K562 (cell line): Measurements from ENCODE around the gene PARD6B. TPM values are rescaled to one million over a fixed set of nuclear protein-coding genes. Genes with fewer than 3 reads are reported as not detected.

ENCODE experiments used
- ATAC-seq: fragments of 200-7000 bp; cut with Tn5 transposase; 3 replicates; pipeline ENCODE4 v1.9.1; 2020; ENCODE audit warnings: moderate library complexity
- Bru-seq: library from RNA; stranded (reverse); fragments of 400-500 nt; gene quantifications from one replicate; lab custom pipeline; 2021; lab: Mats Ljungman, UMichigan
- BruChase-seq, 2 experiments: library from RNA; stranded (reverse); fragments of 400-500 nt; gene quantifications; one replicate each; lab custom pipeline; 2021; lab: Mats Ljungman, UMichigan
- BruUV-seq: library from RNA; stranded (reverse); fragments of 400-500 nt; replicated peaks from 2 replicates; lab custom pipeline; 2021; lab: Mats Ljungman, UMichigan
- CTCF ChIA-PET: fragments of 300-600 bp; formaldehyde crosslinking; extraction: SDS; loops from one replicate; lab custom pipeline; 2021; ENCODE audit warnings: low intra/inter-chr PET ratio; lab: Yijun Ruan, JAX
- POLR2A ChIA-PET: fragments of 300-600, 350-650 bp; sonication (Branson Sonifier 250); formaldehyde crosslinking; extraction: SDS; loops from one replicate; lab custom pipeline; 2021; ENCODE audit warnings: antibody characterized with exemption, inconsistent platforms; lab: Yijun Ruan, JAX
- DNase-seq, 4 experiments: peaks; one replicate each; pipeline versions ENCODE4 v3.0.0 to v3.0.0-alpha.2; 2011 to 2018; ENCODE audit warnings: low spot score in 3 of 4, mixed read lengths in 3 of 4; ENCODE audit errors: extremely low read depth in 1 of 4
- FAIRE-seq: peaks from 2 replicates; lab custom pipeline; 2011; peaks lifted over from hg19 to GRCh38; lab: Jason Lieb, UNC
- H2AFZ ChIP-seq: 2 replicates; pipeline ENCODE4 v1.6.0; 2011; ENCODE audit warnings: low read depth, low read length, control low read depth, inconsistent platforms
- H3K27ac ChIP-seq: fragments of 200-600 bp; 3 replicates; pipeline ENCODE4 v1.8.0; 2011; ENCODE audit warnings: low read depth, mild to moderate bottlenecking, control low read depth, inconsistent platforms, low read length, moderate library complexity, mixed read lengths; ENCODE audit errors: extremely low read depth
- H3K27me3 ChIP-seq, 2 experiments: fragments of 300-600 bp in 1 of 2; 2 replicates in 1 of 2; 3 replicates in 1 of 2; pipeline versions ENCODE4 v1.6.0 to v1.8.0; 2011; ENCODE audit warnings: inconsistent platforms in 2 of 2, low read length in 2 of 2, mild to moderate bottlenecking in 1 of 2, mixed read lengths in 1 of 2, moderate library complexity in 1 of 2; ENCODE audit not compliant: control insufficient read depth in 2 of 2, insufficient read depth in 2 of 2
- H3K36me3 ChIP-seq: fragments of 300-600 bp; 3 replicates; pipeline ENCODE4 v1.8.0; 2011; ENCODE audit warnings: mild to moderate bottlenecking, low read length, inconsistent platforms; ENCODE audit not compliant: control insufficient read depth, insufficient read depth
- H3K4me1 ChIP-seq, 2 experiments: fragments of 200-600 bp in 1 of 2; replicated peaks in 1 of 2; 2 replicates in 1 of 2; 3 replicates in 1 of 2; pipeline versions ENCODE4 v1.5.1 to v1.8.0; 2011; ENCODE audit warnings: inconsistent platforms in 2 of 2, low read length in 2 of 2, mild to moderate bottlenecking in 1 of 2, mixed read lengths in 1 of 2, moderate library complexity in 1 of 2; ENCODE audit not compliant: control insufficient read depth in 2 of 2, insufficient read depth in 2 of 2
- H3K4me2 ChIP-seq: 2 replicates; pipeline ENCODE4 v1.6.1; 2011; ENCODE audit warnings: low read length, control low read depth, inconsistent platforms, mixed read lengths; ENCODE audit not compliant: insufficient read depth
- H3K4me3 ChIP-seq: fragments of 200-600 bp; sonication (generic), shearing (Covaris generic); 2 replicates; pipeline ENCODE4 v1.5.1; 2016; ENCODE audit warnings: control low read depth, inconsistent platforms
- H3K79me2 ChIP-seq: fragments of 200-600 bp; 3 replicates; pipeline ENCODE4 v1.8.0; 2011; ENCODE audit warnings: low read length, inconsistent platforms; ENCODE audit not compliant: control insufficient read depth, insufficient read depth
- H3K9ac ChIP-seq, 2 experiments: 2 replicates each; pipeline versions ENCODE4 v1.6.0 to v1.6.1; 2011; ENCODE audit warnings: low read depth in 2 of 2, low read length in 2 of 2, control low read depth in 1 of 2, inconsistent platforms in 1 of 2, mild to moderate bottlenecking in 1 of 2, mixed read lengths in 1 of 2; ENCODE audit not compliant: insufficient read depth in 1 of 2
- H3K9me1 ChIP-seq: one replicate; pipeline ENCODE4 v1.6.0; 2011; ENCODE audit warnings: inconsistent platforms, mild to moderate bottlenecking, low read length, moderate library complexity; ENCODE audit not compliant: control insufficient read depth, insufficient read depth
- H3K9me3 ChIP-seq: replicated peaks from 2 replicates; pipeline ENCODE4 v1.5.1; 2011; ENCODE audit warnings: low read depth, low read length, inconsistent platforms; ENCODE audit not compliant: control insufficient read depth, insufficient read depth
- H4K20me1 ChIP-seq: replicated peaks from 2 replicates; pipeline ENCODE4 v1.6.1; 2011; ENCODE audit warnings: low read length, inconsistent platforms, mixed read lengths; ENCODE audit not compliant: control insufficient read depth, insufficient read depth
- BHLHE40 ChIP-seq: IDR thresholded peaks from 2 replicates; pipeline ENCODE4 v1.6.1; 2011; ENCODE audit warnings: low read length, improper control_type of control experiment
- CHD2 ChIP-seq: IDR thresholded peaks from 2 replicates; pipeline ENCODE4 v1.6.1; 2011; ENCODE audit warnings: low read depth, low read length
- E2F6 ChIP-seq, 2 experiments: IDR thresholded peaks; 2 replicates each; pipeline ENCODE4 v1.6.1; 2011; ENCODE audit warnings: borderline replicate concordance in 1 of 2, control low read depth in 1 of 2, low read depth in 1 of 2, low read length in 1 of 2, mild to moderate bottlenecking in 1 of 2, mixed read lengths in 1 of 2, moderate library complexity in 1 of 2; ENCODE audit not compliant: insufficient read depth in 1 of 2, insufficient read length in 1 of 2, poor library complexity in 1 of 2, severe bottlenecking in 1 of 2; ENCODE audit errors: extremely low read depth in 1 of 2
- FIP1L1 ChIP-seq: fragments of 200-400 bp; formaldehyde crosslinking; IDR thresholded peaks from 2 replicates; pipeline ENCODE4 v1.6.1; 2018; ENCODE audit warnings: mild to moderate bottlenecking, low read depth, low read length; ENCODE audit not compliant: poor library complexity, severe bottlenecking
- JUNB ChIP-seq: fragments of 450-650 bp; formaldehyde crosslinking; conservative IDR thresholded peaks from 2 replicates; pipeline ENCODE4 v1.4.0; 2020; ENCODE audit warnings: mild to moderate bottlenecking
- ZNF609 ChIP-seq: sonication (generic); formaldehyde crosslinking; IDR thresholded peaks from 2 replicates; pipeline ENCODE4 v1.8.1; 2023; ENCODE audit warnings: missing genetic modification reagents, mild to moderate bottlenecking, borderline replicate concordance
- WGBS: fragments of 100-300 bp; shearing (Covaris generic); methylation state at CpG from one replicate; pipeline ENCODE4 v1.1.6; 2016; ENCODE audit warnings: low coverage, mixed read lengths; ENCODE audit not compliant: insufficient coverage; ENCODE audit errors: missing lambda C conversion rate; 5-methylcytosine and 5-hydroxymethylcytosine counted together
- in situ Hi-C: fragments of 300-500 bp; cut with MboI; formaldehyde crosslinking; loops from 4 replicates; pipeline ENCODE4 v1.15.0; 2018; ENCODE audit warnings: inconsistent platforms, mixed read lengths
- intact Hi-C: fragments of 100-400 bp; cut with micrococcal nuclease; formaldehyde crosslinking; loops from 2 replicates; pipeline ENCODE4 v1.14.2; 2022
- long read RNA-seq, 3 experiments: library from polyadenylated mRNA in 2 of 3; library from RNA in 1 of 3; unstranded in 2 of 3; stranded (forward) in 1 of 3; transcript quantifications; one replicate each; pipeline ENCODE4 v2.0.0, GENCODE V29; 2019 to 2022
- polyA minus RNA-seq, 3 experiments: library from RNA; depleted of rRNA, polyadenylated mRNA; stranded (reverse); fragments of >200 nt; gene quantifications; 2 replicates each; pipeline ENCODE4 v1.2.3, GENCODE V29; 2011
- polyA plus RNA-seq, 8 experiments: library from polyadenylated mRNA; depleted of rRNA in 4 of 8; stranded (reverse) in 5 of 8; unstranded in 3 of 8; fragments of >200 nt; fragmentation: Nextera tagmentation in 2 of 8; fragmentation: Illumina TruSeq in 1 of 8; extraction: Ambion mirVana in 2 of 8; extraction: Trizol in 1 of 8; gene quantifications; 2 replicates each; pipeline versions ENCODE4 v1.2.1 to v1.2.3, GENCODE V29; 2011 to 2014; ENCODE audit warnings: inconsistent platforms in 1 of 8, missing spikeins in 1 of 8
- total RNA-seq, 7 experiments: library from RNA; depleted of rRNA in 6 of 7; stranded (reverse); fragments of >200 nt in 6 of 7; fragmentation: Illumina TruSeq in 2 of 7; extraction: Trizol in 2 of 7; gene quantifications; 2 replicates each; pipeline versions ENCODE4 v1.2.1 to v1.2.3, GENCODE V29; 2011 to 2021; ENCODE audit warnings: low replicate concordance in 1 of 7

PARD6B gene
- total RNA-seq (2011; cell fraction: chromatin; rRNA removed; ENCODE audit: low replicate concordance), result 9.8 and 24.9 TPM in 2 replicates
- total RNA-seq (2011; cell fraction: nucleolus; rRNA removed), result 5.3 and 6.2 TPM in 2 replicates
- total RNA-seq (2011; cell fraction: nucleoplasm; rRNA removed), result 12.7 and 15.3 TPM in 2 replicates
- 5.5 and 5.9 TPM in 2 replicates for total RNA-seq (2014; rRNA removed)
- 10.4 and 12.7 TPM in 2 replicates for total RNA-seq (2014; rRNA removed; fragmentation: Illumina TruSeq; extraction: Trizol)
- 9.0 and 9.8 TPM in 2 replicates for total RNA-seq (2015; rRNA removed; fragmentation: Illumina TruSeq; extraction: Trizol)
- total RNA-seq (2021), result 12.0 and 12.3 TPM in 2 replicates
- 4.5 and 5.3 TPM in 2 replicates for polyA plus RNA-seq (2011; rRNA removed)
- 1.5 and 2.7 TPM in 2 replicates for polyA plus RNA-seq (2011; cell fraction: cytosol; rRNA removed)
- 1.9 and 2.6 TPM in 2 replicates for polyA plus RNA-seq (2011; cell fraction: nucleus; rRNA removed)
- polyA plus RNA-seq (2012), result 0.96 and 1.2 TPM in 2 replicates
- 1.7 and 2.5 TPM in 2 replicates for polyA plus RNA-seq (2014; fragmentation: Illumina TruSeq; extraction: Trizol)
- 1 to 10 TPM; 2.7 to 7.4 TPM for polyA plus RNA-seq (2014; fragmentation: Nextera tagmentation; extraction: Ambion mirVana)
- polyA plus RNA-seq (2014; rRNA removed), result 2.5 and 2.6 TPM in 2 replicates
- 10.1 and 10.3 TPM in 2 replicates for polyA minus RNA-seq (2011; rRNA and poly(A)+ RNA removed)
- polyA minus RNA-seq (2011; cell fraction: cytosol; rRNA and poly(A)+ RNA removed), result 5.6 and 5.7 TPM in 2 replicates
- polyA minus RNA-seq (2011; cell fraction: nucleus; rRNA and poly(A)+ RNA removed), result 2.2 and 3.1 TPM in 2 replicates
- percentile 86 among the genes with signal in this experiment for Bru-seq, nascent RNA
- percentile 88 among the genes with signal in this experiment for BruChase-seq, experiment 1, labeled RNA remaining after a 2-hour chase
- percentile 90 among the genes with signal in this experiment for BruChase-seq, experiment 2, labeled RNA remaining after a 6-hour chase
- long read RNA-seq, experiment 1, full-length matches to known transcripts, result 13 of 15 reads
- long read RNA-seq, experiment 1, partial matches to known transcripts, result 0 of 15 reads
- long read RNA-seq, experiment 1, other reads (novel, unspliced or antisense), result 2 of 15 reads
- long read RNA-seq, experiment 2, partial matches to known transcripts, result 0 of 2 reads
- long read RNA-seq, experiment 2, other reads (novel, unspliced or antisense), result 2 of 2 reads
- long read RNA-seq, experiment 3, full-length matches to known transcripts, result 1 of 6 reads
- long read RNA-seq, experiment 3, partial matches to known transcripts, result 0 of 6 reads
- long read RNA-seq, experiment 3, other reads (novel, unspliced or antisense), result 5 of 6 reads

- under 1% methylated on average over 62 of the region's 114 CpGs for WGBS
- POLR2A ChIA-PET, result interaction anchor here (0.5 to 4.2 kb wide), 4 partner anchors 10 to 625 kb away, joined by 3 to 21 read pairs (median 5); no protein-coding TSS in a partner anchor
- no peaks in the 10 kb centered on the region for H3K9me1 ChIP-seq
- H3K27ac ChIP-seq, result peak within 1 kb of the TSS; percentile 83
- peak within 1 kb of the TSS; percentile 79 to 94 for H3K9ac ChIP-seq
- peak within 1 kb of the TSS; percentile 86 for H2AFZ ChIP-seq
- DNase-seq (peak; percentile 99 to 100 (median 100)), ATAC-seq (peak; percentile 84), FAIRE-seq (peak; percentile 96)
- H3K4me3 ChIP-seq, result peak within 1 kb of the TSS; percentile 89
- H3K27me3 ChIP-seq, result no peaks in the 10 kb centered on the region
- intact Hi-C loops, result loop anchor here (5.0 kb wide), 1 partner anchor 39 kb away; the partner anchor contains the start of gene RIPOR3
- peaks cover 41 to 54% of the 10 kb centered on the region in 2 experiments for H3K4me1 ChIP-seq
- CTCF ChIA-PET, result no interaction called here
- peaks cover 50% of the 10 kb centered on the region for H3K79me2 ChIP-seq
- no peaks in the 10 kb centered on the region for H3K9me3 ChIP-seq
- H3K36me3 ChIP-seq, result peaks cover 13% of the 10 kb centered on the region; the same call in 2 of the 3 replicates
- peak within 1 kb of the TSS; percentile 94 for H3K4me2 ChIP-seq
- in situ Hi-C loops, result loop anchor here (10.0 kb wide), 1 partner anchor 246 kb away; no protein-coding TSS in a partner anchor
- H4K20me1 ChIP-seq, result no peaks in the 10 kb centered on the region
- no TSS peak for BruUV-seq
- TF ChIP-seq BHLHE40 (peak; percentile 60), FIP1L1 (peak; percentile 78), JUNB (CRISPR knock-in tag) (no peak), E2F6 (IDR thresholded peaks at IDR 0.05; ENCODE audit: borderline replicate concordance in 1 of 2, extremely low read depth in 1 of 2, insufficient read depth in 1 of 2, insufficient read length in 1 of 2, low read depth in 1 of 2, low read length in 1 of 2, poor library complexity in 1 of 2, severe bottlenecking in 1 of 2) (peak in 1 of 2 experiments; percentile 16), CHD2 (peak; percentile 59), ZNF609 (CRISPR knock-in tag) (no peak)
Observed at GRCh38 chr20:50731055-50731929, at the start of gene PARD6B. TSS of gene PARD6B (plus strand) at chr20:50731580. CDS start at chr20:50731787, 207 bp downstream.
